SKM-1 treated with dmso at 0.1 percent for 144 hours (cell line): ENCODE data around the gene LMF2.
A peak's percentile ranks its signal among the peaks of the same experiment; 100 is the strongest.

ENCODE experiments used
- DNase-seq: peaks from one replicate; lab custom pipeline; 2025; ENCODE audit not compliant: unreplicated experiment; lab: John Stamatoyannopoulos, UW

Gene LMF2, protein sequence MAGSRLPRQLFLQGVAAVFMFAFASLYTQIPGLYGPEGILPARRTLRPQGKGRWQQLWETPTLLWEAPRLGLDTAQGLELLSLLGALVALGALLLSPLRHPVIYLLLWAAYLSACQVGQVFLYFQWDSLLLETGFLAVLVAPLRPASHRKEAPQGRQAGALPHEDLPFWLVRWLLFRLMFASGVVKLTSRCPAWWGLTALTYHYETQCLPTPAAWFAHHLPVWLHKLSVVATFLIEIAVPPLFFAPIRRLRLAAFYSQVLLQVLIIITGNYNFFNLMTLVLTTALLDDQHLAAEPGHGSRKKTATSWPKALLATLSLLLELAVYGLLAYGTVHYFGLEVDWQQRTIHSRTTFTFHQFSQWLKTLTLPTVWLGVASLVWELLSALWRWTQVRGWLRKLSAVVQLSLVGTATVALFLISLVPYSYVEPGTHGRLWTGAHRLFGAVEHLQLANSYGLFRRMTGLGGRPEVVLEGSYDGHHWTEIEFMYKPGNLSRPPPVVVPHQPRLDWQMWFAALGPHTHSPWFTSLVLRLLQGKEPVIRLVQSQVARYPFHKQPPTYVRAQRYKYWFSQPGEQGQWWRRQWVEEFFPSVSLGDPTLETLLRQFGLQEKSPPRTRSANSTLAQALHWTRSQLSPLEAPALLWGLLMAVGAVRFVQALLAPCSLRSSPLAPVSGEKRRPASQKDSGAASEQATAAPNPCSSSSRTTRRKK

DNA sequence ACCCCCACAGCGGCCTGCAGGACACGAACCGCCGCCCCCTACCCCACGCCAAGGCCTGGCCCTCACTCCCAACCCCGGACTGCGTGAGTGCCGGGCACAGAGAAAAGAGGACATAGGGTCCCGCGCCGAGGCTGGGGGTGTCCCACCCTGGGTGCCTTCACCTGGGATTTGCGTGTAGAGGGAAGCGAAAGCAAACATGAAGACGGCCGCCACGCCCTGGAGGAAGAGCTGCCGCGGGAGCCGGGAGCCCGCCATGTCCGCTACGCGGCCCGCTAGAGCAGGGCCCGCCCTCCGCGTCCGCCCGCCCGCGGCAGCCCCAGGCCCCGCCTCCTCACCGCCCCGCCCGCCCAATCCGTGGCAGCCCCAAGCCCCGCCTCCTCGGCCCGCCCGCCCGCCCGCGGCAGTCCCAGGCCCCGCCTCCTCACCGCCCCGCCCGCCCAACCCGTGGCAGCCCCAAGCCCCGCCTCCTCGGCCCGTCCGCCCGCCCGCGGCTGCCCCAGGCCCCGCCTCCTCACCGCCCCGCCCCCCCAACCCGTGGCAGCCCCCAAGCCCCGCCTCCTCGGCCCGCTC is at the start of gene LMF2:
LMF2 (minus strand) TSS at position 282 of the 570 bp plus-strand sequence; CDS start at position 255, 27 bp downstream.
- peak; percentile 90 for DNase-seq

DNA sequence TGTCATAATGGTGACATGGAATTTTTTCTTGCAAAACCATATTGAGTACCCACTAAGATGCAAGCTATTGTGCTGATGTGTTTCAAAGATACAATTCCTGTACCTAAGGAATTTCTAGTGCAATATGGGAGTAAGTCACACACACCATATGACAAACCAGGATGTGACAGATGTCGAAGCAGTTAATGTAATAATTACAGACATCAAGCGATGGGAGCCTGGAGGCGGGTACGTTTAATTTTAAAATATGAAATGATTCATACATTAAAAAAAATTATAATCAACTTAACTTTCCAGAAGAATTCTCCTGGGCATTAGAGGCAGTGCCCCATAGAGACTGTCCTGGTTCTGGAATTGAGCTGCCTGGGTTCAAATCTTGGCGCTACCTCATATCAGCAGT is 49.2 kb upstream of the LMF2 start:
- no peak for DNase-seq

DNA sequence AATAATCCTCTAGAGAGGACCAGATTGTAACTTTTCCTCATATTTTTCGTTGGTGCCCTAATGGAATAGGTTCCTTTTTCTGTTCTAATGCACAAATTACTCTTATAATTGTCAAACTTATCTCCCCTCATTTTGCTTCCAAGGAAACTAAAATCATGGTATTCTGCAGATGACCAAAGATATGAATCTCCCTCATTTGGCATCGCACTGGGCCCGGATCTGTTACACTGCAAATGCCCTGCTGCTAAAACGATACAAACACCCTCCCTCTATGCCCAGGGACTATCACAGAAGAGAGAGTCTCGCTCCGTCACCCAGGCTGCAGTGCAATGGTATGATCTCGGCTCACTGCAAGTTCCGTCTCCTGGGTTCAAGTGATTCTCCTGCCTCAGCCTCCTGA is 45.8 kb upstream of the LMF2 start:
- DNase-seq, result no peak

DNA sequence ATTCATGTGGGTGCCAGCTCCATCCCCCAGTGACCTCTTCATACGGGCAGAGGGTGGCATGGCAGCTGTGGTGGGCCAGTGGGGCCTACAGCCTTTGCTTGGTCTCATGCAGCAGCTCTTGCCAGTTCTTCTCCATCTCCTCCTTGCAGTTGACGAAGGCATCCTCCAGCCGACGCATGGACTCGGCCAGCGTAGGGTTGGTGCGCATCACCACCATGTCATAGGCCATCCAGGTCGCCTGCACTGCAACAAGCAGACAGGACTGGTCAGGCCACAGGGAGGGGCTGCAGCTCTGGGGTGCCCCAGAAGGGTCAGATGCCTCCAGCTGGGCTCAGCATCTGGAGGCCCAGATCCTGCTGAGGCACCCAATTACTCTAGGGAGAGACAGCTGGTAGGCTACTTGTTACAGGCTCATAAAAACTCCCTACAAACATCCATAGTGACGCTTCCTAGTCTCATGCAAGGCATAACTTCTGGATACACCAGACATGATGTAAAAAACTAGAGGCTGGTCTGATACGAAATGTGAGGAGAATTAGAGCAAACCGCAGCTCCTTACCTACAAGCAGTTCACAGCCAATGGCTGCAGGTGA is 43.8 kb upstream of the LMF2 start:
- DNase-seq, result no peak

DNA sequence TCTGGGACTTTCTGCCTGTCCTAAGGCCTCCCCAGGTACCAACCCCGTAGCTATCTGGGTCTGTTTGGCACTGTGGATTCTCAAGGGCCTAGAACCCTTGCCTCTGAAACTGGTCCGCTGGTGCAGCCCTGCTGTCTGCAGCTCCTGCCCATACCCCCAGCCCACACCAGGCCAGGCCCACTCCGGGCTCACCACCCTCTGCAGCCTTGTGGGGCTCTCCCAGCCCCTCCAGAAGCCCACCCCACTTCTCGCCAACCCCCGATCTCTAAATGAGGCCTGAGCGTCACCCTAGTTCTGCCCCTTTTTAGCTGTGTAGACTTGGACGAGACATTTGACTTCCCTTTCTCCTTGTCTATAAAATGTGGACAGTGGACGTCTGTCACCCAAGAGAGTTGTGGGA is 42.9 kb upstream of the LMF2 start:
- DNase-seq, result no peak

DNA sequence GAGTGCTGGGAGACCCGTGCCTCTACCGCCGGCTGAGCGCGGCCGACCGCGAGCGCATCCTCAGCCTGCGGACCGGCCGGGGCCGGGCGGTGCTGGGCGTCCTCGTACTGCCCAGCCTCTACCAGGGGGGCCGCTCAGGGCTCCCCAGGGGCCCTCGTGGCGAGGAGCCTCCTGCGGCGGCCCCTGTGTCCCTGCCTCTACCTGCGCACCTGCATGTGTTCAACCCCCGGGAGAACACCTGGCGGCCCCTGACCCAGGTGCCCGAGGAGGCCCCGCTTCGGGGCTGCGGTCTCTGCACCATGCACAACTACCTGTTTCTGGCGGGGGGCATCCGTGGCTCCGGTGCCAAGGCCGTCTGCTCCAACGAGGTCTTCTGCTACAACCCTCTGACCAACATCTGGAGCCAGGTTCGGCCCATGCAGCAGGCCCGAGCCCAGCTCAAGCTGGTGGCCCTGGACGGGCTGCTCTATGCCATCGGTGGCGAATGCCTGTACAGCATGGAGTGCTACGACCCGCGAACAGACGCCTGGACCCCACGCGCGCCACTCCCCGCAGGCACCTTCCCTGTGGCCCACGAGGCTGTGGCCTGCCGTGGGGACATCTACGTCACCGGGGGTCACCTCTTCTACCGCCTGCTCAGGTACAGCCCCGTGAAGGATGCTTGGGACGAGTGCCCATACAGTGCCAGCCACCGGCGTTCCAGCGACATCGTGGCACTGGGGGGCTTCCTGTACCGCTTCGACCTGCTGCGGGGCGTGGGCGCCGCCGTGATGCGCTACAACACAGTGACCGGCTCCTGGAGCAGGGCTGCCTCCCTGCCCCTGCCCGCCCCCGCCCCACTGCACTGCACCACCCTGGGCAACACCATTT is 41.7 kb upstream of the LMF2 start:
- DNase-seq, result no peak

DNA sequence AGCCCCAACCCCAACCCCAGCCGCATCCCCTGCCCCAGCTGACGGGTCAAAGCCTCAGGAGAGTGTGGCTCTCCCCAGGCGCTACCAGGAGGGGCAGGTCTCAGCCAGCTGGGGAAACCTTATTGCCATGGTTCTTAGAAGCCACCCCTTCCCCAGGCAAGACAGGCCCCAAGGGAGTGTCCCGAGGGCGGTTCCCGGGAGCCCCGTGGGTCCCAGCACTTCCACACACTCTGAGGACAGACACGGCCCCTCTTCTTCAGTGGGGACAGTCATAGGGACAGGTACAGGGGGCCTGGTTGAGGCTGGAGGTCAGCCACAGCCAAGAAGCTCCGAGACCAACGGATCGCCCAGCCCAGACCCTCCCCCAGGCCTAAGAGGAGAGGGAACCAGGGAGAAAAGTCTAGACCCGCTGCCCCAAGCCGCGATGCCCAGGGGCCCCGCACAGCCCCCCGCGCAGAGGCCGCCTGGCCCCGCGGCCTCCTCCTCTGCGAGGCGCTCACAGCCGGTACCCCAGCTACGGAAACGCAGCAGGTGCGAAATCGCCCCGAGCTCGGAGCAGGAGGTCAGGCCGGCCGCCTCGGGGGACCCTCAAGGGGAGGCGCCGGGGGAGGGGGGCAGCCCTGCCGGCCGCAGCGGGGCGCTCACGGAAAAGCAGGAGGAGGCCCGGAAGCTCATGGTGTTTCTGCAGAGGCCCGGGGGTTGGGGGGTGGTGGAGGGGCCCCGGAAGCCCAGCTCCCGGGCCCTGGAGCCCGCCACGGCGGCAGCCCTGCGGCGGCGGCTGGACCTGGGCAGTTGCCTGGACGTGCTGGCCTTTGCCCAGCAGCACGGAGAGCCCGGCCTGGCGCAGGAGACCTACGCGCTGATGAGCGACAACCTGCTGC is 40.8 kb upstream of the LMF2 start:
- DNase-seq, result no peak

DNA sequence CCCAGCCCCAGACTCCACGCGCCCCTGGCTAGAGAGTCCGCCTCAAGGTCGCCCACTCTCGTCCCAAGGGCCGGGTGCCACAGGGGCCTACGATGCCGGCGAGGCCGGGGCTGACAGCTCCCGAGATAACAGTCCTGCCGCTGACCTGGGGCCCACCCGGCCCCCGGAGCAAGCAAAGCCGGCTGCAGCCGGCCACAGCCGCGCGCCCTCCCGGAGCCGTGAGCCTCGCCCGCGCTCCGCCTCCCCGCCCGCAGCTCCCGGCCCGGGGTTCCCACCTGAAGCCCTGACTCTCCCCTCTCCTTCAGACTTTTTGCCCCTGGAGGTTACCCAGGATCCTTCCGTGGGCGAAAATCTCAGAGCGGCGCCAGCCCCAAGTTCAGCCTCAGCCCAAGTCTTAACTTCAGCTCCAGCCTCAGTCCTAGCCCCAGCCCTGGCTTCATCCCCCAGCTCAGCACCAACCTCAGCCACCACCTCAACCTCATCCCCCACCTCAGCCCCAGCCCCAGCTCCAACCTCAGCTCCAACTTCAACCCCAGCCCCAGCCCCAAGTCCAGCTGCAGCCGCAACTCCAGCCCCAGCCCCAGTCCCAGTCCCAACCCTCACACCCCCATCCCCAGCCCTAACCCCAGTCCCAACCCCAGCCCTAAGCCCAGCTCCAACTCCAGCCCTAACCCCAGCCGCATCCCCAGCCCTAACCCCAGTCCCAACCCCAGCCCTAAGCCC is 39.9 kb upstream of the LMF2 start:
- no peak for DNase-seq

DNA sequence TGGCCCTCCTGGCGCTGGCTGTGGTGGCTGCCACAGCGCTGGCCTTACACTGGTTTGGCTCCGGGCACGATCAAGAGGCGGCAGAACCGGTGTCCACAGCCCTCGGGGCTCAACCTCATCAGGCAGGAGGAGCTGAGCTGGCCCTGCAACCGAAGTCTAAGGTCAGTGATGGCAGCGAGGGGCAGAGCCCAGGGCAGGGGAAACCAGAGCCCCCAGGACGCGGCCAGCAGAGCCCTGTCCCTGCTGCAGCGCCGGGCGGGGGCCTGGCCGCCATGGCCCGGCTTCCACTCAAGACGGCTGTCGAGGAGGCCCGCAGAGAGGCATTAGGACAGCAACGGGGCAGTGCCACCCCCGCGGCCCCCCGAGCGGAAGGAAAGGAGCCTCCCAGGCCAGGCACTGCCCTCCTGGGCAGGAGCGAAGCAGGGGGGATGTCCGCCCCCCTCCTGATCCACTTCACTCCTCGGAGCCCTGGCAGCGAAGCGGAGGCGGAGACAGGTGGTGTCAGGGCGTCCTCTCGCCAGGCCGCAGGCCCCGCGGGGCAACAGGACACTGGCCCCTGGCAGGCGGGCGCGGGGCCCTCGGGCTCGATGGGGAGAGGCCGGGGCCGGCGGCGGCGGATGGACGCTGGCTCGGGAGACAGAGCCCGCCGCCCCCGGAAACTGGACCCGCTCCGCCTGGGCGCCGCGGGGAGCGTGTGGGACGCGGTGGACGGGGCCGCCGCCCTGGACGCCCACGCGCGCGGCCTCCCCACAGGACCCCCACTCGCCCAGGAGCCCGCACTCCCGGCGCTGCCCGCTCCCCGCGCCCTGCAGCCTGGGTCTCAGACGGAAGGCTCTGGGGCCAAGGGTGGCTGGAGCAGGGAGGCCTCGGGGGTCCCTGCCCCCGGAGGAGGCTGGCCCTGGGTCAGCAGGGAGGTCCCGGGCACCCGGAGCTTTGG is 39.1 kb upstream of the LMF2 start:
- DNase-seq, result no peak

DNA sequence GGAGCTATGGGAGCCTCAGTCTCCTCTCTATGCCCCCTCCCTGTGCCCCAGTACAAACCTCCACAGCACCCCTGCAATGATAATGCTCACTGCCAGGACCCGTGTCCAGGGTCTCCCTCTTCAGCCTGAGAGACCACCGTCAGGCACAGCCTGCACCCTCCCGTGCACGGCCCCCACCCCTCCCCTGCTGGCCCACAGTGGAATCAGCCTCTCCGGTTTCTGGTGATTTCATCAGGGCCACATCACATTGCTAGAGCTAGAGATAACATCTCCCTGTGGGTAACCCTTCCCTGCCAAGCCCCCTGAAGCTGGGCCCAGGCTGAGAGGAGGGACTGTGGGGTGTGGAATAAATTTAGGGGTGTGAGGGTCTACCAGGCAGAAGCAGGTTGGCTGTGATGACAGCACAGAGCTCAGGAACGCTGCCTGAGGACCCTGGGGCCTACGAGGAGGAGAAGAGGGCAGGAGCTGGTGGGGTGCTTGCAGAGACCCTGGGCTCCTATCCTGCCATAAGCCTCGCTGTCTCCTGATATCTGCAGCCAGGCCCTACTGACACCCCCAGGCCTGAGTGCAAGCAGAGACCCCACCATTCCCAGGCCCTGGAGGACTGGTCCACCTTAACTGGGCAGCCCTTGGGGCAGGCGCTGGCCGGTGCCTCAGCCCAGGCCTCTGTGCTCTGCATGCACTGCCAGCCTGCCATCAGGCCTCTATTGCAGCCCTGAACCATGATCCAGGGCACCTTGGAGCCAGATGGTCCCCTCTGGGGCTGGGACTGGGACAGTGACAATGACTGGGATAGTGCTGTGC is 38.2 kb upstream of the LMF2 start, which contains the start of gene KLHDC7B:
KLHDC7B (plus strand) TSS at position 378 of the 804 bp plus-strand sequence; CDS start at position 723, 345 bp downstream.
- DNase-seq, result peak; percentile 15

DNA sequence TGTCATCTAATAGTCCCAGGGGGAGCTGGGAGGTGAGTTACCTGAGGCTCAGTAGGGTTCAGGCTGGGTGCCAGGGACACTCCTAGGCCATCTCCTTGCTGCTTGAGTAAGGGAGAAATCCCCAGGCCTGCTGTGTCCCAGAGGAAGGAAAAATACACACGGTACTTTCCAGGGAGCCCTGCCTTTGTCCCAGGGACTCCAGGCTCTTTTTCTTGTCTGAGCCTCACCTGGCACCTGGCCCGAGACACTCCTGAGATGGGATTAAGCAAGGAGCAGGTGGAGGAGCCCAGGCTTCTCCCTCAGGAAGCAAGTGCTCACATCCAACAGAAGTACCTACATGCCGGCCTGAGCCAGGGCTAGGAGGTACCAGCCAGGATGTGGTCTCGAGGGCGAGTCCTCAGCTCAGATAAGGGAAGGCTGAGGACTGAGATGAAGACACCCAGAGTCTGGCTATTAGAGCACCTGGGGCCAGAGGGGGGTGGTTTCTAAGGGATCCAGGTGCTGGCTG is 37.3 kb upstream of the LMF2 start:
- DNase-seq, result no peak

DNA sequence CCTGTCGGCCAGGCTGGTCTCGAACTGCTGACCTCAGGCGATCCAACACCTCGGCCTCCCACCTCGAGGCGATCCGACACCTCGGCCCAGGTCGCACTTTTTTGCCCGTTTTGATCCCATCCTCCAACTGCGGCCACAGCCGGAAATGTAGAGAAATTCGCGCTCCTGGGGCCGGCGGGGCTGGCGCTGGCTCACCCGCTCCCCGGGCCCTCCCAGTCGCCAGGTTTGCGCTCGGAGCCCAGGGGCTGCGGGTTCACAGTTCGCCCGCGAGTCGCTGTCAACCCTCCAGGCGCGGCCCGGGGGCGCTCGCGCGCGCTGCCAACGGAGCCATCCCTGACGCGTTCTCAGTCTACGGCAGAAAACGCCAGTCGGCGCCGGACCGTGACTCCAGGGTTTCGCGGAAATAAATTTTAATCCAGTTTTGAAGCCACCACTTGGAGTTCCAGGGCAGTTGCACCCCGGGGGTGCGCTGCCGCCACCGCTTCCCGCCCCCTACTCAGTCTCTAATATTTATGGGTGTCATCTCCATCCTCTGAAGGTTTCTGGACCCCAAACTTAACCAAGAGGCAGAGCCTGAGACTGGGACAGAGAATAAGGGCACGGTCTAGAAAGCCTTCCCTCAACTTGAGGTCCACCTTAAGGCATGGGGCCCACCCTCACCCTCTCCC is 36.7 kb upstream of the LMF2 start:
- no peak for DNase-seq

DNA sequence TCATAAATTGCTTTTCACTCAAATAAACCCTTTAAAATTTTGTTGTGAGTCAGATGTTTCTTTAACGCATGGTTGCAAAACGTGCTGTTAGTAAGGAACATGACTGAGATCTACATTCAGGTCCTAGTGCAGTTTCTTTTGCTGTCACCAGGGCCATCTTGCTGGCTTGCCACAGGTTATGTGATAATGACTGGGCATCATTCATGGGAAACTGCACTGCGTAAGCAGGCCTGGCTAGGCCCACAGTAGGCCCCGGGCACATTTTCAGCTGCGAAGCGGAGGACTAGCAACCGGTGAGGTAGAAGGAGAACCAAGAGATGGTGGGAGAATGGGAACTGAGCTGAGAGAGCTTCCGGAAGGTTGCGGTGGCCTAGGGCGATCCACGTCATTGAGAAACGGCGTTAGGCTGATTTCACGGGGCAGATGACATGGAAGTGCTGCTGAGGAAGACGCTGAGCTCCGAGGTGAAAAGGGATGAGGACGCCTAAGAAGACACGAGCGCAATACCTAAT is 35.0 kb upstream of the LMF2 start:
- peak; percentile 26 for DNase-seq

DNA sequence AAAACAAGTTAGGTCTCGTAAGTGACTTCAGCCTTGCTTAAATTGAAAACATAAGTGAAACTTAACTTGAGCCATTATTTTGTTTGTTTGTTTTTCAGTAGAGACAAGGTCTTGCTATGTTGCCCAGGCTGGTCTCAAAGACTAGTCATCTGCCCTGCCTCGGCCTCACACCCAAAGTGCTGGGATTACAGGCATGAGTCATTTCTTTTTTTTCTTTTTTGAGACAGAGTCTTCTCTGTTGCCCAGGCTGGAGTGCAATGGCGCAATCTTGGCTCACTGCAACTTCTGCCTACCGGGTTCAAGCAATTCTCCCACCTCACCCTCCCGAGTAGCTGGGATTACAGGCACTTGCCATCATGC is 34.1 kb upstream of the LMF2 start:
- peak; percentile 83 for DNase-seq

DNA sequence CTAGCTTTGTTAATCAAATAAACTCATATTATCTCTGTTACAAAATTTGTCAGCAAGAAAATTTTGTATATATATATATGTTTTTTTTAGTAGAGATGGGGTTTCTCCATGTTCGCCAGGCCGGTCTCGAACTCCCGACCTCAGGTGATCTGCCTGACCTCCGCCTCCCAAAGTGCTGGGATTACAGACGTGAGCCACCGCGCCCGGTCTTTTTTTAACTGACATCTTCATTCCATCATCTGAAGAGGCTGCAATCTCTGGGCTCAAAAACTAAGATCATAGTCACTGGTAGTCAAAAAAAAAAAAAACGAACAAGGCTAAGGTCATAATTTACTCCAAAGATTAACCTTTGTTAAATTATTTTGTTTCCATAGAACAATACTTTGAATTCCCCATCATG is 32.9 kb upstream of the LMF2 start:
- DNase-seq, result no peak

DNA sequence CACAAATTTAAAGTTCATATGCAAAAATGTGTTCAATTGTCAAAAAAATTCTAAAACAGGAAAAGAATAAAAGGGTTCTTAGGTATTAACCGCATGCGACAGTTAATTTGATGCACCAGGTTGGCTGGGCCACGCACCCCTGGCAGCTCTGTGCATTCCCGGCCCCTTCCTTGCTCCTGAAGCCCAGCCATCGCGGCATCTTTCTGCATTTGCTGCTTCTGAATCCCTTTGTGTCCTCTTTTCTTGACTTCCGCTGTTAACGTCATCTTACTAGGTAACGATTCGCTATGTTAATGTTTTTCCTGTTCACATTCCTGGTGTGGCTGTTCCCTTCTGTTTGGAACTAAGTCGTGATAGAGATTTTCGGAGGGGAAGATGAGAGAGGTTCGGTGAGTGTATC is 30.3 kb upstream of the LMF2 start:
- no peak for DNase-seq
